Activated gamma-delta T cell (primary cell): ENCODE measurements around the gene ASAP3.
"Not testable (repeated sequence)": the region's sequence is repeated elsewhere in the genome, so short reads cannot be mapped to it uniquely, and the experiment has no call there.

Experiments
- DNase-seq: peaks from one replicate; lab custom pipeline; 2025; lab: John Stamatoyannopoulos, UW

Gene ASAP3

DNA sequence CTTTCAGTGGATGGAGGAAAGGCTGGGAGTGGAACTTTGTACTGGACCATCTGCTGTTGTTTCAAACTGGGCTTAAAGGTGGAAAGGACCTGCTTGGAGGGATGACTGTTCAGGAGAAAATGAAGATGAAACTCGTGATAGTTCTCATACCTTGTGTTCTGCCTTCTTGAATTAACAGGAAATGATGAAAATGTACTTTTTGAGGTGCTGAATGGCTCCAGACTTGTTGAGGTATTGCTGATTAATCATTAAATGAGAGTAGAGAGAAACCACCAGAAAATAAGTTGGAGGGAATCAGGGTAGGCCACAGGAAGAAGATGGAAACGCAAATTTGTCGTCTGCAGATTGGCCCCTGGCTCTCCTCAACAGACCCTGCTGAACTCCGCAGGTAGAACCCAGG, 88.1 kb downstream of the ASAP3 start:
- no peak for DNase-seq

GRCh38 chr1:23395154-23395724, 88.7 kb downstream of the ASAP3 start:
- no peak for DNase-seq

- DNase-seq = no peak
Measured at GRCh38 chr1:23394684-23395083, 89.3 kb downstream of the ASAP3 start.

DNA sequence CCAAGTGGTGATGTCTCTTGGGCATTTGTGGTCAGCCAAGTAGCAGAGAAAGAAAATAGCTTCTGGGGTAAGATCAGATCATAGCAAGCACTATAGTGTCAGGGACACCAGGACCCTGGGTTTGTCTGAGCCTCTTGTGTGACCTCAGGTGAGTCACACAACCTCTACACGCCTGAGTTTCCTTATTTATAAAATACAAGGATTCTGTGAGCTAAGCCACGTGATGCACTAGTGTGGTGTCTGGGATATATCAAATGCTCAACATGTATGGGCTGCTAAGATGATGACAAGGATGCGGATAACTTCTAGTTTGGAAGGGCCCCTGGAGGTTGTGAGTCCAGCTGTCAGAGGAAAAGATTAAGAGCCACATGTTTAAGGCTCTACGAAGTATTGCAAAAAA, 89.8 kb downstream of the ASAP3 start:
- DNase-seq = no peak

GRCh38 chr1:23393706-23394105, 90.3 kb downstream of the ASAP3 start:
- no peak for DNase-seq

GRCh38 chr1:23392125-23392855, 91.7 kb downstream of the ASAP3 start:
- DNase-seq = no peak

DNA sequence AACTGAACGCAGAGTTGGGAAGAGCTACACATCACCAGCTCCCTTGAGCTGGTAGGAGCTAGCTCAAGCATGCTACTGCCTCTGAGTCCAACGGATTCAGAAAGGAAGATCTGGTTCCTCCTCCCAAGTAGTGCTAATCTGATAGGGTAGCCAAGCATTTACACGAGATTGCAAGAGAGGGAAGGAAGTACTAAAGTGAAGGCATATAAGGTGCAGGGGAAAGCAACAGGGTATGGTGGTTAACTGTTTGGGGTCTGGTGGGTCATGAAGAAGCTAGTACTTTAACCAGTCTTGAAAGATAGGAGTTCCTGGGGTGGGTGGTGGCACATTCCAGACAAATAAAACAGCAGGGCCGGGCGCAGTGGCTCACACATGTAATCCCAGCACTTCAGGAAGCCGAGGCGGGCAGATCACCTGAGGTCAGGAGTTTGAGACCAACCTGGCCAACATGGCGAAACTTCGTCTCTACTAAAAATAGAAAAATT, 94.1 kb downstream of the ASAP3 start:
- DNase-seq = no peak

DNA sequence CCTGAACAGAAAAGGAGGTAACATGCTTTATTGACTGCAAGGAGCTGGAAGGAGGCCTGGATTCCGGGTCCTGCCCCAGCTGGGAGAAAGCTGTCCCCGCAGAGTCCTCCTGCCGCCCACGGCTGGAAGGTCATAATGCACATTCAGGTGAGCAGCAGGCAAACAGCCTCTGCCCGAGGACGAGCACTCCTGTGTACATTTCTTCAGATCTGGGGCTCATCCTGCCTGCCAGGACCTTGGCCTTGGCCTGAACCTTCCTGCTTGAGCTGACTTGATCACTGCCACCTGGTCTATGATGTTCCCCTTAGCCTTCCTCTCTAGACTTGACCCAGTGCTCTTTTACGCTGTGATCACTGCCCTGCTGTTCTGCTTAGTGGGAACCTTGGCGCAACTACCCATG, 96.5 kb downstream of the ASAP3 start:
- DNase-seq = no peak

DNA sequence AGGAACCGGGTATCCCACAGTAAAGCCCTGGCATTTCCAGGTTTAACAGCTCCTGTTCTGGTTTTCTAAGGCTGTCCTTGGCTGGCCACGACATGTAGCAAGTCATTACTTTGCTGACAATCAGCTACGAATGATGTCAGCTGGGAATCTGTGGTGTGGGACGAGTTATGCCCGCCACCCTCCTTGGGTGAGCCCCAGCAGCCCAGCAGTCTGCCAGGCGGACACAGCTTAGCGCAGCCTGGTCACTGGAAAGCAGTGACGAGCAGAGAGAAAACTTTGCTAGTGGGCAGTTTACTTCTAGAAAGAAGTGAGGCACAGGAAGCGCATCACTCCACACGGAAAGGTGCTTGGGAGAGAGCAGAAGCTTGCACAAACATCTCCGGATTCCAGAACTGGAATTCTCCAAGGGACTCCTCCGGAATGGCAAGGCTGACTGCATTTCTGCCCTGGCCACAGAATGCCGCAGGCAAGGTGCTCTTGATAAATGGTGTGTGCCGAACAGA, 98.8 kb downstream of the ASAP3 start:
- no peak for DNase-seq

- DNase-seq = no peak
Measured at GRCh38 chr1:23384312-23385058, 99.5 kb downstream of the ASAP3 start.

DNA sequence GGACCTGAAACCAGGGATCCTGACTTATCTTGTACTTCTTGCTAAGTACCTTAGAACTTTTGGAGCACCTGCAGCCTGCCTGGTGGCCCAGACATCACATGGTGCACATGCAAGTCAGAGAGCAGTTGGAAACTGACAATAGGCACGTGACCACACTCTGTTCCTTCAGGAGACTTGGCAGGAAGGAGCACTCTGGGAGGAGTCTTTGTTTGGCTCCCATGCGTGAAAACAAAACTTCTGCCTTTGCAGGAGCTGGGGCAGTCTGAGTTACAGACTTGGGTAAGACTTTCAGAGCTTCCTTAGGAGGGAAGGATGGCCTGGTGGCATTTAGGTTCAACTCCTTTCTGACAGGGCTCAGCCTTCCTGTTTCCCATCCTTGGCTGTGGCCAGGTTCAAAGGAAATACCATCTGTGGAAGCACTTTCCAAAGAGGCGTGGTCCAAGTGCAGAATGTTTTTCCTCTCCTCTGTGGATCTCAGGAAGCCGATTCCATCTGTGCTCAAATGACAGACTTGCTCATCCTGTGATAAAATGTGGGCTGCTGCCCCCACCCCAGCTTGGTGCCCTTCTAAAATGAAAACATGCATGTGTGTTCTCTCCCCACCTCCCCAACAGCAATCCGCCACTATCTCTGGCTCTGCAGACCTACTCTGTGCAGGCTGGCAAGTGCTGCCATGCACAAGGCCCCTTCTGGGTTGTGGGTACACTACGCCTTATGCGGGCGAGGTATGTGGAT, 100.2 kb downstream of the ASAP3 start:
- no peak for DNase-seq

- no peak for DNase-seq
Measured at GRCh38 chr1:23381233-23381885, 102.6 kb downstream of the ASAP3 start.

DNA sequence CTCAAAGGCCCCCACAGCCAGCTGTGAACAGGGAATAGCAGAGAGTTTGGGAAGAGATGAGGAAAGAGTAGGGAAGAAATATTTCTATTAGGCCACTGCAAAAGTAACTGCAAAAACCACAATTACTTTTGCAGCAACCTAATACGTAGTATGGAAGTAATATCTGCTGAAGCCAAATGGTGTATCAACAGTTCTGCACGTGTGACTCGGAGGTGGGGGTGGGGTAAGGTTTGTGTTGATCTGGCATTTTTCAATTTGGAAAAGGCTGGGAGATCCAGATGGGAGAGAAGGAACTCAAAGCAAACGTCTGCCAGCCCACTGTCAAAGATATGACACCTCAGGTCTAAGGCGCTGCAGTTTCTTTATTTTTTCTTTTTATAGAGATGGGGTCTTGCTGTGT, 103.3 kb downstream of the ASAP3 start:
- no peak for DNase-seq

GRCh38 chr1:23380236-23380635, 103.7 kb downstream of the ASAP3 start:
- not testable (repeated sequence) for DNase-seq
